GM19099 (cell line): ENCODE data around the gene TOM1L2.

Experiments
- POLR2A ChIP-seq: IDR thresholded peaks from 3 replicates; pipeline ENCODE4 v1.6.1; 2011; ENCODE audit warnings: low read depth; ENCODE audit not compliant: insufficient read length; ENCODE audit errors: extremely low read depth

The TOM1L2 gene

DNA sequence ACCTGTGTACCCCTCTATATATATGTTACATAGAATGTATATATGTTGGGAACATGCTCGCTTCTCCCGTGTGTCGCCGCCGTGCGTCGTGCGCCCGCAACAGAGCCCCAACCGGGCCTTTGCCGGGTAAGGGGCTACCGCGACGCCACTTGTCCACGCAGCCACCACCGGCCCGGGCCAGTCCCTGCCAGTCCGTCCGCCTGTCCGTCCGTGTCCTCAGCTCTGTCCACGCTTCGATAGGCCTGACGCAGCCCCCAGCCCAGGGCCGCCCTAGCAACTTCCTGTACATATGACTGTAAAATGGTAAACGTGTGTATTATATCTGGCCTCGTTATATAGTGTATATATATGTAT is 161.3 kb downstream of the TOM1L2 start:
- no peak for TF ChIP-seq POLR2A

DNA sequence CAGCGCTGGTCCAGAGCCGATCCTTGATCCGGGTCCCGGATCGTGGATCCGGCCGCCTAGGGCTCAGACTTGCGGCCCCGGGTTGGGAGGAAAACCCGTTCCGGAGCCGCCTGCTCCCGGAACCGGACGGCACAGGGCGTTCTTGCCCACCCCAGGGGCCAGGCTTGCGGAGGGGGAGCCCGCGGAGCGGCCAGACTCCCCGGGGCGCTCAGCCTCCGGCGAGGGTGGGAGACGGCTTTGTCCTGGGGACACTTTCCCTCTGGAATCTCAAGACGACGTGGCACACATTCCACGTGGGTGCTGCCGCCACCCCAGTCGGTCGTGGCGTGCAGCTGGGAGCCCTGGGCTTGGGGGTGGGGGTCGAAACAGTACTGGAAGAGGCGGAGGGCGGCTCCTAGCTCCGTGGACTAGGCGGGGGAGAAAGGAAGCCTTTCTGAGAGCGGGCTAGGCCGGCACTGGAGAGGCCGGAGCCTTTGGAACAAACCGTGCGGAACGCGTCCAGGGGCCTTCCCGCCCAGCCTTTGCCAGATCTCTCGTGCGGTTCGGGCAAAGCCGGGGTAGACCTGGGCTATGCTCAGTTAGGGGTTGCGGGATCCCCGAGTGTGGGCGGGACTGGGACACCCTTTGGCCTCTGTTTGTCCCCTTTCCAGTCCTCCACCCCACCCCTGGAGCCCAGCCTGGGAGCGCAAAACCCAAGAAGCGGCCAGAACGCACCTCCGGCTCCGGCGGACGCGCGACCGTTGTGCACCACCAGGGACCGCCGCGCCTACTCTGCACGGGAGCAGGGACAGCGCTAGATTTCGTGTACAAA is 161.9 kb downstream of the TOM1L2 start:
- peak; percentile 6 for TF ChIP-seq POLR2A

DNA sequence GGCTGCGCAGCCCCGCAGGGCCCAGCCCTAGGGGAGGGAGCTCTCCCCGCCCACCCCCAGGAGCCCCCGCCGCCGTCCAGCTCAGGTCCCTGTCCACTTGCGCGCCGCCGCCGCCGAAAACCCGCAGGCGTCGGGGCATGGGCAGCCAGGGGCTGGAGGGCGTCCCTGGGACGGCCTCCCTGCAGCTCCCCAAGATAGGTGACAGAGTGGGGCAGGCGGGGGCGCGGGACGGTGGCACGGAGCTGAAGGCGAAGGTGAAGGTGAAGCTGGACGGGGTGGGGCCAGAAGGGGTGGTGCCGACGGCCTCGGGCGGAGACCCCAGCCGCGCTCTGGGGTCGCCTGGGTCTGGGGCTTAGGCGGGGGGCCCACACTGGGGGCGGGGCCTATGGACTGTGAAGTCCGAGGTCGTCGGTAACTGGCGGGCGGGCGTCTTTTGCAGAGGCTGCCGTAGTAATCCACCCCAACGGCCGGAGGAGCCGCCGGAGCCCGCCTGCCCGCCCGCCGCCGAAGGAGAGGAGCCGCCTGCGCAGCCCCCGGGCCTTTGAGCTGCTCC is 162.6 kb downstream of the TOM1L2 start:
- TF ChIP-seq POLR2A, result no peak

GRCh38 chr17:17808706-17809432 is 163.3 kb downstream of the TOM1L2 start:
- no peak for TF ChIP-seq POLR2A

DNA sequence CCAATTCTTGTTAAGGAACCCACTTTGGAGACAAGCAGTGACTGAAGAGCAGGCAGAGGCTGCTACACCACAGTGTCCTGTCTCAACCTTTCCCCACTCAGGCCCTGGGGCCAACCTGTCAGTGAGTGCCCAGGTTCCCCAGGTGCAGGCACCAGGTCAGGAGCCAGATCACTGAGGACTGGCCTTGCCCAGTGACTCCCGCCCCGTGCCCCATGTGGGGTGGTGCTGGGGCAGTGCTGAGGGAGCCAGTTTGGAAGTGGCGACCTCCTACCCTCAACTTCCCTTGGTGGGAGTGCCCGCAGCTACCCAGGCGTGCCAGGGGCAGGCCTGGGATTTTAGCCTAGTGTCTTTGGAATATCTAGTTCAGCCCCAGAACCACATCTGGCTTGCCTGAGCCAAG is 164.8 kb downstream of the TOM1L2 start:
- no peak for TF ChIP-seq POLR2A

DNA sequence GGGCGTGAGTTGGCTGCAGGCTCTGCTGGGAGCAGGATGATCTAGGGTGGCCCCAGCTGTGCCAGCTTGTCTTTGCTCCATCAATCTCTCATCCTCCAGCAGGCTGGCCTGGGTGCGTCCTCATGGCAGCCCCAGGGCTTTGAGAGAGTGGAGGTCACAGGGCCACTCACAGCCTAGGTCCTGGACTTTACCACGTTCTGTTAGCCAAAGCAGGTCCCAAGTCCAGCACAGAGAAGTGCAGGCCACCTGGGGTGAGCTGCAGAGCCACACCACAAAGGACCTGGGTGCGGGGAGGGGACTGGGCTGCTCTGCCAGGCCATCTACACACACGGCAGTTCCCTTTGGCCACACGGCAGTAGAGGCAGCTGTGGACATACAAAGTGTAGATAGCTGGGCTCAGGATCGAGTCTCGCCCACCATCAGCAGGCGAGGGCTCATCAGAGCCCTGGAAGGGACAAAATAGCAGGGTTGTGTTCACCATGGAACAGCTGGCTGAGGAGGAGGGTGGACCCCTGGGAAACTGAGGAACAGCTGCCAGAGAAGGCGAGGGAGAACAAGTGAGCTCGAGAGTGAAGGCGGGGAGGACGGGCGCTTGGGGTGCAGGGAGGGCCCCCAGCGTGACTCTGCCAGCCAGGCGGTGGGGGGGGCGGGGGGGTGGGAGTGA is 165.5 kb downstream of the TOM1L2 start:
- no peak for TF ChIP-seq POLR2A

GRCh38 chr17:17806035-17806434 is 166.2 kb downstream of the TOM1L2 start:
- TF ChIP-seq POLR2A, result no peak

DNA sequence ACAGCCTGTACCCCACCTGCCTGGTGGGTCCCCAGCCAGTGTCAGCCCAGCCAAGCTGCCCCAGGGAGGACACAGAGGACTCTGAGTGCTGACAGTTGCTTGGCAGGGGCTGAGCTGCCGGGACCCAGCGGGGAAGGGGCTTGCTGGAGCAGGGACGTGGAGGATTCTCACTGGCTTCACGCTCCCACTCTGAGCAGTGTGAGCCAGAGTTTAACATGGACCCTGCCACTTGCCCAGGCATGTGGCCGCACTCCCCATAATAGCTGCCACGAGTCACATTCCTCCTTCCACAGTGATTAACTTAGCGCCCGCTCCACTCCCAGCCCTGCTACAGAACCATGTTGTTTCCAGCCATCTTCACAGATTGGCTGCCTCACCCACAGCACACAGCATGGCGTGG is 166.6 kb downstream of the TOM1L2 start:
- no peak for TF ChIP-seq POLR2A

GRCh38 chr17:17804007-17804406 is 168.2 kb downstream of the TOM1L2 start:
- TF ChIP-seq POLR2A, result no peak

- no peak for TF ChIP-seq POLR2A
Observed at GRCh38 chr17:17801800-17802481, 170.3 kb downstream of the TOM1L2 start.

- no peak for TF ChIP-seq POLR2A
Observed at GRCh38 chr17:17800504-17801021, 171.6 kb downstream of the TOM1L2 start.

GRCh38 chr17:17798573-17799255 is 173.5 kb downstream of the TOM1L2 start:
- no peak for TF ChIP-seq POLR2A

- no peak for TF ChIP-seq POLR2A
Observed at GRCh38 chr17:17798010-17798556, 174.1 kb downstream of the TOM1L2 start.

GRCh38 chr17:17797119-17797809 is 174.9 kb downstream of the TOM1L2 start:
- TF ChIP-seq POLR2A, result no peak

GRCh38 chr17:17796787-17797061 is 175.5 kb downstream of the TOM1L2 start:
- no peak for TF ChIP-seq POLR2A
